Measurements from ENCODE around the gene OGA.
A peak's percentile ranks its signal among the peaks of the same experiment; 100 is the strongest.

OGA gene

DNA sequence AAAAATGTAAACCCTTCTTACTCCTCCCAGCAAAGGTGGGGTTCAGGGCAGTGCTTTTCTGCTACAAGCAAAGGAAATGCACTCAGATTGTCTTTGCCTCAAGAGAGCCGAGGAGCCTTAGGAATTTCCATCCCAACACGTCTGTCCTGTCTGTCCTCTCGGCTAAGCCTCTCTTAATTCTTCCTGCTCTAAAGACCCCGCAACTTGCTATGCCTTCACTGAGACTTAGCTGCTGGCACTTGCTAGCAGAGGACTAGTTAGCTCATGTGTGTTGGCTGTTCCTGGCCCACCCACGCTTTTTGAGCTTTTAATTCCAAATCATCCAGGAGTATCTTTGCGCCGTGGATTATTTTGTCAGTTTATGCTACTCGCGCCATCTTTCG is 34.5 kb downstream of the OGA start:
- no peak for DNase-seq (ENCODE audit: low read depth)
- TF ChIP-seq, protein P1, sequence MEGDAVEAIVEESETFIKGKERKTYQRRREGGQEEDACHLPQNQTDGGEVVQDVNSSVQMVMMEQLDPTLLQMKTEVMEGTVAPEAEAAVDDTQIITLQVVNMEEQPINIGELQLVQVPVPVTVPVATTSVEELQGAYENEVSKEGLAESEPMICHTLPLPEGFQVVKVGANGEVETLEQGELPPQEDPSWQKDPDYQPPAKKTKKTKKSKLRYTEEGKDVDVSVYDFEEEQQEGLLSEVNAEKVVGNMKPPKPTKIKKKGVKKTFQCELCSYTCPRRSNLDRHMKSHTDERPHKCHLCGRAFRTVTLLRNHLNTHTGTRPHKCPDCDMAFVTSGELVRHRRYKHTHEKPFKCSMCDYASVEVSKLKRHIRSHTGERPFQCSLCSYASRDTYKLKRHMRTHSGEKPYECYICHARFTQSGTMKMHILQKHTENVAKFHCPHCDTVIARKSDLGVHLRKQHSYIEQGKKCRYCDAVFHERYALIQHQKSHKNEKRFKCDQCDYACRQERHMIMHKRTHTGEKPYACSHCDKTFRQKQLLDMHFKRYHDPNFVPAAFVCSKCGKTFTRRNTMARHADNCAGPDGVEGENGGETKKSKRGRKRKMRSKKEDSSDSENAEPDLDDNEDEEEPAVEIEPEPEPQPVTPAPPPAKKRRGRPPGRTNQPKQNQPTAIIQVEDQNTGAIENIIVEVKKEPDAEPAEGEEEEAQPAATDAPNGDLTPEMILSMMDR (IDR thresholded peaks at IDR 0.05; ENCODE audit: low read depth, low read length) = no peak
- no peak for TF ChIP-seq POLR2A (IDR thresholded peaks at IDR 0.05; ENCODE audit: extremely low read depth, insufficient read length)
- TF ChIP-seq, protein P2, sequence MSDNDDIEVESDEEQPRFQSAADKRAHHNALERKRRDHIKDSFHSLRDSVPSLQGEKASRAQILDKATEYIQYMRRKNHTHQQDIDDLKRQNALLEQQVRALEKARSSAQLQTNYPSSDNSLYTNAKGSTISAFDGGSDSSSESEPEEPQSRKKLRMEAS (IDR thresholded peaks at IDR 0.05; ENCODE audit: low read depth, low read length) = no peak
- no peak for TF ChIP-seq MYC (IDR thresholded peaks at IDR 0.05; ENCODE audit: low read depth, low read length)
- peak overlapping the region; percentile 96 for H3K4me3 ChIP-seq (ENCODE audit: low read depth, low read length)

DNA sequence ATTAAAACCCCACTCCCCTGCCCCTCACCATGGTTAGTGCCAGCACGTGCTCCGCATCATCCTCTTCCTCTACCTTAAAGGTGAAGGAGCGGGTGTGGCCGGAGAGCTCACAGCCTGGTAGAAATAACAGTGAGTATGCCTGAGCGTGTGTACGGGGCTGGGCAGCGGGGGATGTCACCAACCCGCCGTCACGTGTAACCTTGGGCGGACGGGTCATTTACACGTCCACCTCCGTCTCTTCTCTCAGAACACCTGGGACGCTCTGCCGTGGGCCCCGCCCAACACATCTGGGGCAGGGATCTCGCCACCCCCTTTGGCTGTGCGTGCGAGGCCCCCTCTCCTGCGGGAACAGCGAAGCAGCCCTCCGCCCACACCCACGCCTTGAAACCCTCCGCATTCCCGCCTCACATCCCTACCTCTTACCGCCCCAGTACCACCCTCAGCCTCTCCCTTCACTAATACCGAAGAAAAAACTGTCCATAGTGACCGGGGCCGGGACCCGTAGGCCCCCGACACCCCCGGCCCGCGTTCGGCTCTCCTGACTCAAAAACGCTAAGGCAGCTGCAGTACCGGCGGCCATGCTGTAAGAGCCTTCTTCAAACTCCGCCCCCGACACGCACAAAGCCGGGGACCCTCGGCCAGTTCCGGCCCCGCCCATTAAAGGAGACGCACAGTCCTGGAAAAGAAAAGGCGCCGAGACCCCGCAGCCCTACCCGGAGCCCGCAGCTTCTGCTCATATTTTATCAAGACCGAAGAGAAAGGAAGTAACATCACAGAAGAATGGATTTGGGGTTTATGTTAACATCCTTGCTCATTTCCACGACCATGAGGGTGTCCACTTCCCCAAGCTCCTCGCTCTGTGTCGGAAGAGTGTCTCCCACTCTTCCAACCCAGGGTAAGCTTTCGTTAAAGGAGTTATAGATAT is 35.2 kb downstream of the OGA start, which contains the start of gene NPM3:
Gene NPM3 (minus strand): TSS at position 636 of the 925 bp plus-strand sequence. CDS start 56 bp downstream, at position 580.
- peak; percentile 89 for TF ChIP-seq MYC (IDR thresholded peaks at IDR 0.05; ENCODE audit: low read depth, low read length)
- TF ChIP-seq, protein P2 (IDR thresholded peaks at IDR 0.05; ENCODE audit: low read depth, low read length) = peak; percentile 79
- TF ChIP-seq, protein P1 (IDR thresholded peaks at IDR 0.05; ENCODE audit: low read depth, low read length) = no peak
- peak; percentile 58 for TF ChIP-seq POLR2A (IDR thresholded peaks at IDR 0.05; ENCODE audit: extremely low read depth, insufficient read length)
- H3K4me3 ChIP-seq (ENCODE audit: low read depth, low read length) = peak within 1 kb of the TSS; percentile 96
- peak; percentile 91 for DNase-seq (ENCODE audit: low read depth)

DNA sequence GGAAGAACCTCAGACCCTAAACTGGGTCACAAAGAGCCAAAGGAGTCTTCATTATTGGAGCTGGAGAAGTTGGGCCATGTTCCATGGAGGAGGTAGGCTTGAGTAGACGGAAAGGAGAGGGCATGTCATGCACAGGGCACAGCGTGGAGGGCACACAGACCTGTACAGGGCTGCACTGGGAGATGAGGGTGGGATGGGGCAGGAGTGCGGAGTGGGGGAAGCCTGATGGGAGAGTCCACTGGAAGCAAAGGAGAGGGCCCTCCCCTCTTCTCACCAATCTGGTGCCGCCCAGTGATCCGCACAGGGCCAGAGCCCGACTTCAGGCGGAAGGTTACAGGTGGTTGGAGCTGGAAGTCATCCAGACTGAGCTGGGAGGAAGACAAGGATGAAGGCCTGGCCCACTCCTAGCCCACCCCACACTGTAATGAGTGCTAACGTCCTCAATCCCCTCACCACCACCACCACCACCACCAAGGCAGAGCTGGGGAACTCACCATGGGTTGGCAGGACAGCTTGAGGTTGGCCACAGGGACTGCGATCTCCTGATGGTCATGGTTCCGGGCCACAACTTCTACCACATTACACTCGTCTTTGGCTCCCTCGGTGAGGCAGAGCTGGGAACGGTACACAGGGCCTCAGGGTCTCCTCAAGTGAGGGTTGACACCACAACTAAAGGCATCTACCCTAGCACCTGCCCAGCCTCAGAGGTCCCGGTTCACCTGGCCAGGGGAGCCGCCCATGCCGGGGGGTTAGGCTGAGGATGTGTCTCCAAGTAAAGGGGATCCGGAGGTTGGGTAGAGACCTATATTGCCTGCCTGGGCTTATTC is 36.0 kb downstream of the OGA start:
- peak overlapping the region; percentile 96 for H3K4me3 ChIP-seq (ENCODE audit: low read depth, low read length)
- TF ChIP-seq POLR2A (IDR thresholded peaks at IDR 0.05; ENCODE audit: extremely low read depth, insufficient read length) (no peak), MYC (IDR thresholded peaks at IDR 0.05; ENCODE audit: low read depth, low read length) (no peak)
- TF ChIP-seq, protein P2 (IDR thresholded peaks at IDR 0.05; ENCODE audit: low read depth, low read length) = no peak
- TF ChIP-seq, protein P1 (IDR thresholded peaks at IDR 0.05; ENCODE audit: low read depth, low read length) = no peak
- DNase-seq (ENCODE audit: low read depth) = peak; percentile 30

DNA sequence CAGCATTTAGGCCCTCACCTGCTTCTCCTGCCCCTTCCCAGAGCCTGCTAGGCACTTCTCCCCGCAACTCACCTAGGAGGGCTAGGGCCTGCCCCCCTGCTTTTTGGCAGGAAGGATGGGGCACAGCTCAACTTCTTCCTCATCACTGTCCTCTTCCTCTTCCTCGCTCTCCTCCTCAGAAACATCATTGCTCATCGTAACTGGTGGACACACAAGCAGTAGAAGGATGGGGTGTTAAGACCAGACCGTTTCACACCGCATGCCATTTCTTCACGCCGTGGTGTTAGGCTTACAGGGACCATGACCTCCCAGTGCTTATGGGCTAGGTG is 36.6 kb downstream of the OGA start:
- TF ChIP-seq, protein P1 (IDR thresholded peaks at IDR 0.05; ENCODE audit: low read depth, low read length) = no peak
- TF ChIP-seq, protein P2 (IDR thresholded peaks at IDR 0.05; ENCODE audit: low read depth, low read length) = no peak
- TF ChIP-seq POLR2A (IDR thresholded peaks at IDR 0.05; ENCODE audit: extremely low read depth, insufficient read length) (no peak), MYC (IDR thresholded peaks at IDR 0.05; ENCODE audit: low read depth, low read length) (no peak)
- DNase-seq (ENCODE audit: low read depth) = no peak
- H3K4me3 ChIP-seq (ENCODE audit: low read depth, low read length) = peak overlapping the region; percentile 96

DNA sequence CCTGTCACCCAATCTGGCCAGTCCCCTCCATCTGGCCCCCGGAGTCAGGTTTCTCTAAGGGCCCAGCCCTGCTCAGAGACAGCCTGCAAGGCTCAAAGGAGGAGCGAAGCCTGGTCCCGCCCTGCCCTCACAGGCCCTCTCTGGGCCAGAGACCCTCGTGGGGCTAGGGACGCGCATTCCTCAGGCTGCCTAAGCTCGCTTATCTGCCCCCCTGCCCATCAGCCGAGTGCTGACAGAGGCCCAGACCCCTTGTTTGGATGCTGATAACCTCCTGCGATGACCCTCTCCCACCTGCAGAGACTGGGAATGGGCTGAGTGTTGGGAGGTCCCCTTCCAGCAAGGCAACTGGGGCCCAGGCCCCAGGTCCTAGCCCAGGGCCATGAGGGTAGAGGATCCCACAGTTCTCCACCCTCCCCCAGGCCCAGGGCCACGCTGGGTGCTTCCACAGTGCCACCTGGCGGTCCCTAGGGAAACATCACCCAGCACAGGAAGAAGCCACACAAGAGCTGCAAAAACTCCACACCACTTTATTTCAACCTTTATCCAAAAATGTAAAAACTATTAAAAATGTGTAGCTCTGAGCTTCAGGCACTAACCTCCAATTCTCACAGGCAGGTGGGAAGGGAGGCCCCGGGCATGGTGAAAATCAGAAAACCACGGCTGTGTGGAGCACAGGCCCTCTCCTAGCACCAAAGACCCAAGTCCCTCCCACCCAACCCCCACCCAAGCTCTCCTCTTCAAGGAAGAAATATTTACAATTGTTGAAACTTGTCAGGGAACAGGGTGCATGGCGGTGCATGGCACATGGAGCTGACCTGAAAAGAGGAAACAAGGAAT is 37.2 kb downstream of the OGA start:
- TF ChIP-seq, protein P2 (IDR thresholded peaks at IDR 0.05; ENCODE audit: low read depth, low read length) = peak; percentile 73
- TF ChIP-seq MYC (IDR thresholded peaks at IDR 0.05; ENCODE audit: low read depth, low read length) (peak; percentile 60; the same call in 1 of the 2 replicates), POLR2A (IDR thresholded peaks at IDR 0.05; ENCODE audit: extremely low read depth, insufficient read length) (no peak)
- TF ChIP-seq, protein P1 (IDR thresholded peaks at IDR 0.05; ENCODE audit: low read depth, low read length) = peak; percentile 93
- peak; percentile 83 for DNase-seq (ENCODE audit: low read depth)
- peak overlapping the region; percentile 96 for H3K4me3 ChIP-seq (ENCODE audit: low read depth, low read length)
